Erythroblast (primary cell): Measurements from ENCODE around the gene SNX10.

ENCODE experiments used
- GATA1 ChIP-seq: IDR thresholded peaks from 2 replicates; pipeline ENCODE4 v1.6.1; 2011; ENCODE audit warnings: low read depth, mild to moderate bottlenecking, control low read depth, low read length, moderate library complexity
- POLR2A ChIP-seq: IDR thresholded peaks from 2 replicates; pipeline ENCODE4 v1.6.1; 2011; ENCODE audit warnings: mild to moderate bottlenecking, low read length

DNA sequence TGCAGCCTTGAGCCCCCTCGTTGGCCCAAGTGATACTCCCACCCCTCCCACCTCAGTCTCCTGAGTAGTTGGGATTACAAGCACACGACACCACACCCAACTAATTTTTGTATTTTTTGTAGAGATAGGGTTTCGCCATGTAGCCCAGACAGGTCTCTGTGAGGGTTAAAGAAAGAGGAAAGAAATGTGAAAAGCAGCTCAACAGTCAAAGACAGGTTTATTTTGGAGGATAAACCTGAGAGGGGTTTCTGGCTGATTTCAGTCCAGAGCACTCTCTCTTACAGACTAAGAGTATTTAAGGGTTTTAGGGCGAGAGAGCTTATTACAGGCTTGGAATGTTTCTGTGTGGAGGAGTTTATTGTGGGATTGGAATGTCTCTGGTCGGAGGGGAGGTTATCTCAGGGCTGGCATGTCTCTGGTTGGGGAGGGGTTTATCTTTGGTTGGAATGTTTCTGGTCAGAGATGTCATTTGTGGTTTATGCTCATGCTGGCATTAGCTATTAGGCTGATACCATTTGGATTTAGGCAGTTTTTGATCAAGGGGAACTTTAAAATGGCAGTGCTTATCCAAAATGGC is 26.1 kb upstream of the SNX10 start:
- TF ChIP-seq POLR2A (no peak), GATA1 (no peak)
